ENCODE results near the gene CDR2. TPM values are rescaled to one million over a fixed set of nuclear protein-coding genes. Genes with fewer than 3 reads are reported as not detected.

CDR2 gene
- total RNA-seq, 4 donors from 2014 or later: 22.7 to 38.4 (median 30.3) TPM

GRCh38 chr16:22313876-22314470, 60.4 kb downstream of the CDR2 start:
- Histone ChIP-seq H3K9me3 (no peaks in the 10 kb centered on the region), H3K27me3 (no peaks in the 10 kb centered on the region), H3K4me3 (no peak overlapping the region), H3K27ac (no peak overlapping the region), H3K36me3 (peaks cover 0 to 94% (median 0%) of the 10 kb centered on the region in 3 donors), H3K4me1 (no peaks in the 10 kb centered on the region)
- TF ChIP-seq, protein P1, sequence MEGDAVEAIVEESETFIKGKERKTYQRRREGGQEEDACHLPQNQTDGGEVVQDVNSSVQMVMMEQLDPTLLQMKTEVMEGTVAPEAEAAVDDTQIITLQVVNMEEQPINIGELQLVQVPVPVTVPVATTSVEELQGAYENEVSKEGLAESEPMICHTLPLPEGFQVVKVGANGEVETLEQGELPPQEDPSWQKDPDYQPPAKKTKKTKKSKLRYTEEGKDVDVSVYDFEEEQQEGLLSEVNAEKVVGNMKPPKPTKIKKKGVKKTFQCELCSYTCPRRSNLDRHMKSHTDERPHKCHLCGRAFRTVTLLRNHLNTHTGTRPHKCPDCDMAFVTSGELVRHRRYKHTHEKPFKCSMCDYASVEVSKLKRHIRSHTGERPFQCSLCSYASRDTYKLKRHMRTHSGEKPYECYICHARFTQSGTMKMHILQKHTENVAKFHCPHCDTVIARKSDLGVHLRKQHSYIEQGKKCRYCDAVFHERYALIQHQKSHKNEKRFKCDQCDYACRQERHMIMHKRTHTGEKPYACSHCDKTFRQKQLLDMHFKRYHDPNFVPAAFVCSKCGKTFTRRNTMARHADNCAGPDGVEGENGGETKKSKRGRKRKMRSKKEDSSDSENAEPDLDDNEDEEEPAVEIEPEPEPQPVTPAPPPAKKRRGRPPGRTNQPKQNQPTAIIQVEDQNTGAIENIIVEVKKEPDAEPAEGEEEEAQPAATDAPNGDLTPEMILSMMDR (IDR thresholded peaks at IDR 0.05): no peak
- TF ChIP-seq POLR2A (IDR thresholded peaks at IDR 0.05): no peak
- peak in 2 of 3 donors; percentile 9 to 32 for DNase-seq

DNA sequence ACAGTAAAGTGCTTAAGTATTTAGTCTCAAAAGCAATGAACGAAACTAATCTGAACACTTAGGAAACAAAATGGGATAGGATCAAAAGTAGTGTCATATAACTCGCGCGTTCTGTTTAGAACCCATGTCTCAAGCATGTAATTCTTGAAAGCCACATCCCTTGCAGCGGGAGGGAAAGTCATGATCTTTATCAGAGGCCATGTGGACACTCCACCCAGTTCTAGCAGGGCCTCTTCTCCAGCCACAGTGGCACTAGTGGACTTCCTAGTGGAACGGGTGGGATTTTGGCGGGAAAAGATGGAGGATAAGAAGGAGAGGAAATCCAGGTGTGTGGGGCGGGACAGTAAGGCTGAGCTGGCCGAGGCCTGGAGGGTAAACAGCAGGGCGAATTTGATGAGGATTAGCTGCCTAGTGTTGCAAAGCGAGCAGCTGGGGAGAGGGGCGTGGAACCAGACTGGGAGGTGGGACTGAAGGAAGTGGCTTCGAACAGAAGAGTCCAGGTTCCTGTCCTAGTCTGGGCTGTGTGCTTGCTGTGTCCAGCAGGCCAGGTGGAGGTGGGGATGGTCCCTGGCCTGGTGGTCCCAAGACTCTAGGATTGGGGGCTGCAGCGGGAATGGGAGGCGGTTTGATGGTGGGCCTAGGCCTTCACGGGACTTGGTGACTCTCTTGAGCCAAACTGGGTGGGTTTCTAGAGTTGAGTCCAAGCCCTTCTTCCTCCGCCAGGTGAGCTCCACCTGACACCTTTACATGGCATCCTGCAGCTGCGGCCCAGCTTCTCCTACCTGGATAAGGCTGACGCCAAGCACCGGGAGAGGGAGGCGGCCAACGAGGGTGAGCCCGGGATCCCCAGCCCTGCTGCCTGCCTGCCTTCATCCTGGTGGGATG, 61.3 kb downstream of the CDR2 start:
- TF ChIP-seq, protein P1 (IDR thresholded peaks at IDR 0.05): no peak
- TF ChIP-seq POLR2A (IDR thresholded peaks at IDR 0.05): no peak
- H3K4me3 ChIP-seq: no peak overlapping the region
- peak in 2 of 3 donors; percentile 3 to 41 for DNase-seq
- H3K27me3 ChIP-seq: no peaks in the 10 kb centered on the region
- H3K9me3 ChIP-seq: no peaks in the 10 kb centered on the region
- no peaks in the 10 kb centered on the region for H3K4me1 ChIP-seq
- H3K36me3 ChIP-seq: peaks cover 0 to 95% (median 0%) of the 10 kb centered on the region in 3 donors
- H3K27ac ChIP-seq: no peak overlapping the region

GRCh38 chr16:22311520-22311919, 62.9 kb downstream of the CDR2 start:
- no peak for DNase-seq
- Histone ChIP-seq H3K4me3 (no peak overlapping the region), H3K27ac (no peak overlapping the region), H3K36me3 (peaks cover 0 to 96% (median 0%) of the 10 kb centered on the region in 3 donors), H3K4me1 (no peaks in the 10 kb centered on the region), H3K27me3 (no peaks in the 10 kb centered on the region), H3K9me3 (no peaks in the 10 kb centered on the region)
- TF ChIP-seq, protein P1 (IDR thresholded peaks at IDR 0.05): no peak

DNA sequence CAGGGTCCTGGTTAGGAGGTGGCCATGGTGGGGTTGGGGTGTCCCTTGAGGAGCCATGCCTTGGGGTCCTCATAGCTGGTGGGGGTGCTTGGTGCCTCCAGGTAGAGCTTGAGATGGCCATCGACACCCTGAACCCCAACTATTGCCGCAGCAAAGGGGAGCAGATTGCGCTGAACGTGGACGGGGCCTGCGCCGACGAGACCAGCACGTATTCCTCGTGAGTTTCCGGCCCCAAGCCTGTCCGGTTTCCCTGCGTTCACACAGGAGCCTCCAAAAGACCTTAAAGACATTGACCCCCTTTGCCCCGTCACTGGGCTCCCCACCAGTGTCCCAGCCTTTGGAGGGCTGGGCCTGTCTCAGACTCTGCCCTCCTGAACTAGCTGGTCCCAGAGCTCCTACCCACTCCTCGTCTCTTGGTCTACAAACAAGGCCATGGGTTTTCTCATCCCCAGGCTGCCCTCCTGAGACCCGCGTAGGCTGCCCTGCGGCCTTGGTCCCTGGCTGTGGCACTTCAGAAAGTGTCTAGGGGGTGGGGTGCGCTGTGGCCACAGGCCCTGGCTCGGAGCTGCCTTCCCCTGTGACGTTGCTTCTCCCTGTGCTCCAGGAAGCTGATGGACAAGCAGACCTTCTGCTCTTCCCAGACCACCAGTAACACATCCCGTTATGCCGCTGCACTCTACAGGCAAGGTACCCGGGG, 65.4 kb downstream of the CDR2 start:
- TF ChIP-seq POLR2A (IDR thresholded peaks at IDR 0.05): no peak
- TF ChIP-seq, protein P1 (IDR thresholded peaks at IDR 0.05): no peak
- Histone ChIP-seq H3K36me3 (peaks cover 0 to 96% (median 0%) of the 10 kb centered on the region in 3 donors), H3K4me3 (no peak overlapping the region)

GRCh38 chr16:22307838-22308237, 66.6 kb downstream of the CDR2 start:
- Histone ChIP-seq H3K9me3 (no peaks in the 10 kb centered on the region), H3K27me3 (no peaks in the 10 kb centered on the region), H3K4me1 (no peaks in the 10 kb centered on the region), H3K27ac (no peak overlapping the region), H3K4me3 (no peak overlapping the region), H3K36me3 (peaks cover 0 to 93% (median 0%) of the 10 kb centered on the region in 3 donors)
- DNase-seq: no peak
- TF ChIP-seq, protein P1 (IDR thresholded peaks at IDR 0.05): no peak
- no peak for TF ChIP-seq POLR2A (IDR thresholded peaks at IDR 0.05)

More for the DNA sequence above, 65.4 kb downstream of the CDR2 start:
- H3K27ac ChIP-seq: no peak overlapping the region
- no peaks in the 10 kb centered on the region for H3K27me3 ChIP-seq
- DNase-seq: no peak
- no peaks in the 10 kb centered on the region for H3K4me1 ChIP-seq
- no peaks in the 10 kb centered on the region for H3K9me3 ChIP-seq

All from Peyer's patch (tissue), 4 donors.